ENCODE results near the gene UBE2R2.
"Not testable (repeated sequence)": the region's sequence is repeated elsewhere in the genome, so short reads cannot be mapped to it uniquely, and the experiment has no call there.

UBE2R2 gene

GRCh38 chr9:33927694-33928093 is 110.7 kb downstream of the UBE2R2 start:
- no peak for DNase-seq (ENCODE audit: low spot score)

- no peak for DNase-seq (ENCODE audit: low spot score)
Measured at GRCh38 chr9:33931326-33931725, 114.4 kb downstream of the UBE2R2 start.

DNA sequence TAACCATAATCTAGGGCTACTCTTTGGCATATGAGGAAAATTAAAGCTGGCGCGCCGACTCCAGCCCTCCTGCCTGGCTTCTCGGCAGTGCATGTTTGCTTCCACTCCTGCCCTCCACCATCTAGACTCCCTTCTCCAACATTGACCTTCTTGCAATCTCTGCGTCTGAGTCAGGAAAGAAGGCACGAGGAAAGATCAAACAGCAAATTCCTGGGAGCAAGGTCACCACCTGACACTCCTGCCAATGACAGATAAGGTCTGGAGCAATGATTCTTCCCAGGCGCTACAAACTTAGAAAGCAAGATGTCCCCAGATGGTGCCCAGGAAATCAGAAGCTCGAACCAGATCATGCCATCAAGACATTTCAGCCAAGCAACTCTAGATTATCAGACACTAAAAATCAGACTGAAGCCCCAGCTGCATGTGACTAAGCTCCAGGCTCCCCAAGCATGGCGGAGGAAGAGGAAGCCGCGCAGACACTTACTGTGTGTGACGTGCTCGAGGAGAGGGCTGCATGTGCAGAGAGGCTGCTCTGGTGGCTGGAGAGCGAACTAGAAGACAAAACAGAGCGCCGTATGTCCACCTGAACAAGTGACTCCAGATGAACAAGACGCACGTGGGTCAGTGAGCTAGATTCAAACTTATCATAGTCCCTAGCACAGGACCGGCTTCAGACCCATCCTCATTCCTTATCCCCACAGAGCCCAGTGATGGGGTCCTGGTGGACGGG is 115.3 kb downstream of the UBE2R2 start:
- DNase-seq (ENCODE audit: low spot score), result no peak

DNA sequence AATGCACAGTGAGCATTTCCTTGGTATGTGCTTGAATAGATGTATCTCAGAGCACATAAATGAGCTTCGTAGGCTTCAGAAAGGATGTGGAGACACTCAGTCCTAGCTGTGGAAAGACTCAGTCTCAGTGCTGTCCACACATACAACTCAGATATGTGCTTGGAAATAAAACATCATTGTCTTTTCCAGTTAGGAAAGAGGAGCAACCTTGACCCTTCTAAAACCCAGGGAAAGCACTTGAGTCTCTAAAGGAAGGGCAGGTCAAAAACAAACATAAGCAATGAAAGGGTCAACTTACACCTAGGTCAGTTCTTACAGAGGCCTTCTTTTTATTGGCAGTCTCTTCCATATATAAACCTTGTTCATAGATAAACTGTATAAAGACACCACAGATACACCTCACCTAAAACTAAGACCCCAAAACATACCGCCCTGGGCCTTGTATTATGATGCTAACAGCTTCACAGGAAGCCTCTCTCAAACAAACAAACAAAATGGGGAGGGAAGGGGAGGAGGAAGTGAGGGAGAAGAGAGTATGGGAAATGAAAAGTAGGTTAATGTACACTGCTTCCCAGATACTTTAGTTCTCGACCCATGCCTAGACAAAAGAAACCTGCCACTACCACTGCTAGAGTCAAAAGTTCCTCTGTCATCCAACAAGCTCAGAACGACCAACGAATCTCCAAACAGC is 117.4 kb downstream of the UBE2R2 start:
- no peak for DNase-seq (ENCODE audit: low spot score)

- no peak for DNase-seq (ENCODE audit: low spot score)
Measured at GRCh38 chr9:33939924-33940874, 123.2 kb downstream of the UBE2R2 start.

- DNase-seq (ENCODE audit: low spot score), result peak; percentile 56
Measured at GRCh38 chr9:33942471-33943083, 125.6 kb downstream of the UBE2R2 start.

- no peak for DNase-seq (ENCODE audit: low spot score)
Measured at GRCh38 chr9:33943389-33943788, 126.4 kb downstream of the UBE2R2 start.

GRCh38 chr9:33946779-33947535 is 130.0 kb downstream of the UBE2R2 start:
- DNase-seq (ENCODE audit: low spot score), result peak; percentile 95

GRCh38 chr9:33950371-33950770 is 133.4 kb downstream of the UBE2R2 start:
- DNase-seq (ENCODE audit: low spot score), result no peak

DNA sequence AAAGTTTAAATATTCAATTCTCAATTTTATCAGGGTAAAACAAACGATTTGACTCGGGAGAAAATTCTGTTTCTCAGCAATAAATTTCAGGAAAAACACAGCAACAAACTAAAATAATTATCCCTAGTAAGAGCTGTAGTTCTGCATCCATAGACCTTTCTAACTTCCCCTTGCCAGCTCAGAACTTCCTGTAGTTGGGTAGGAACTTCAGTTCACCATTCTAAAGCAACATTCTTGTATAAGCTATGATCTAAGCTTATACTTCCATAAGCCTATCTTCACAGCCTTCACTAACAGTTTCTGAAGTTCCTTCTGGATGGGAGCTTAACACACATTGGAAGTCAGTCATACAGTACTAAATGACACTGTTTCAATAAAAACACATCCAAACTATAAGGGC is 135.1 kb downstream of the UBE2R2 start:
- no peak for DNase-seq (ENCODE audit: low spot score)

DNA sequence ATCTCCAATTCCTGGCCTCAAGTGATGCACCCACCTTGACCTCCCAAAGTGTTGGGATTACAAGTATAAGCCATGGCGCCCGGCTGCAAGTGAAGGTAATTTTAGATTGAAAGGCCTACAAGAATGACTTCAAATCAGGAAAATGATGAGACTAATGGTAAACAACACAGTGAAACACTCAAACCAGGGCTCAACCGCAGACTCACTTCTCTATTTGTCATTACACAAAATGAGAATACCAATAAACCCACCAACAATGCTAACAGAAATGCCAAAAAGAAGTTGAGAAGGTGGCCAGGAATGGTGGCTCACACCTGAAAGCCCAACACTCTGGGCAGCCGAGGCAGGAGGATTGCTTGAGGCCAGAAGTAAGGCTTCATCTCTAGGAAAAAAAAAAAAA is 139.6 kb downstream of the UBE2R2 start:
- DNase-seq (ENCODE audit: low spot score), result no peak

GRCh38 chr9:33959725-33960124 is 142.8 kb downstream of the UBE2R2 start:
- no peak for DNase-seq (ENCODE audit: low spot score)

DNA sequence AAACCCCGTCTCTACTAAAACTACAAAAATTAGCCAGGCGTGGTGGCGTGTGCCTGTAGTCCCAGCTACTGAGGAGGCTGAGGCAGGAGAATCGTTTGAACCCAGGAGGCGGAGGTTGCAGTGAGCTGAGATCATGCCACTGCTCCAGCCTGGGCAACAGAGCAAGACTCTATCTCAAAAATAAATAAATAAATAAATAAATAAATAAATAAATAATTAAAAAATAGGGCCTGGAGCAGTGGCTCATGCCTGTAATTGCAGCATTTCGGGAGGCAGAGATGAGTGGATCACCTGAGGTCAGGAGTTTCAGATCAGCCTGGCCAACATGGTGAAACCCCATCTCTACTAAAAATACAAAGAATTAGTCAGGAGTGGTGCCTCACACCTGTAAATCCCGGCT is 145.5 kb downstream of the UBE2R2 start:
- not testable (repeated sequence) for DNase-seq (ENCODE audit: low spot score)

GRCh38 chr9:33964086-33964768 is 147.3 kb downstream of the UBE2R2 start:
- DNase-seq (ENCODE audit: low spot score), result no peak

Measured in kidney tubule cell (primary cell).